GM18858 (cell line): Measurements from ENCODE around the gene BCLAF1.
A peak's percentile ranks its signal among the peaks of the same experiment; 100 is the strongest.
"Not testable (repeated sequence)": the region's sequence is repeated elsewhere in the genome, so short reads cannot be mapped to it uniquely, and the experiment has no call there.

ENCODE experiments used
- ATAC-seq: cut with Tn5 transposase; IDR thresholded peaks from one replicate; pipeline ENCODE4 v1.9.1; 2021; ENCODE audit not compliant: unreplicated experiment

BCLAF1 gene

DNA sequence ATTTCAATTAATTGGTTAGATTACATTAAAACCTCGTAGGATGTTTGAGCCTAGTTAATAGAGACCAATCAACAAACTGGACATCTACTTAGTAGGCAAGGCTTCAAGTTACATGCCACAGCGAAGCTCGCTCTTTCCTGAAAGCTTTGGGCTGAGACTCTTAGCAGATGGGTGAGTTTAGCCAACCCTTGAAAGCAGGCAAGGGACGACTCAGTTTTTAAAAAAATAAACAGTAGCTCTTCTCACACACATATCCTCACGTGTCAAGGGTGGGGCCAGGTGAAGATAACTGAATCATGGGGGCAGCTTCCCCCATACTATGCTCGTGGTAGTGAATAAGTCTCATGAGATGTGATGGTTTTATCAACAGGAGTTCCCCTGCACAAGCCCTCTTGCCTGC is 40.3 kb downstream of the BCLAF1 start:
- no peak for ATAC-seq

- no peak for ATAC-seq
These were observed 45.5 kb downstream of the BCLAF1 start for GRCh38 chr6:136244061-136244616.

DNA sequence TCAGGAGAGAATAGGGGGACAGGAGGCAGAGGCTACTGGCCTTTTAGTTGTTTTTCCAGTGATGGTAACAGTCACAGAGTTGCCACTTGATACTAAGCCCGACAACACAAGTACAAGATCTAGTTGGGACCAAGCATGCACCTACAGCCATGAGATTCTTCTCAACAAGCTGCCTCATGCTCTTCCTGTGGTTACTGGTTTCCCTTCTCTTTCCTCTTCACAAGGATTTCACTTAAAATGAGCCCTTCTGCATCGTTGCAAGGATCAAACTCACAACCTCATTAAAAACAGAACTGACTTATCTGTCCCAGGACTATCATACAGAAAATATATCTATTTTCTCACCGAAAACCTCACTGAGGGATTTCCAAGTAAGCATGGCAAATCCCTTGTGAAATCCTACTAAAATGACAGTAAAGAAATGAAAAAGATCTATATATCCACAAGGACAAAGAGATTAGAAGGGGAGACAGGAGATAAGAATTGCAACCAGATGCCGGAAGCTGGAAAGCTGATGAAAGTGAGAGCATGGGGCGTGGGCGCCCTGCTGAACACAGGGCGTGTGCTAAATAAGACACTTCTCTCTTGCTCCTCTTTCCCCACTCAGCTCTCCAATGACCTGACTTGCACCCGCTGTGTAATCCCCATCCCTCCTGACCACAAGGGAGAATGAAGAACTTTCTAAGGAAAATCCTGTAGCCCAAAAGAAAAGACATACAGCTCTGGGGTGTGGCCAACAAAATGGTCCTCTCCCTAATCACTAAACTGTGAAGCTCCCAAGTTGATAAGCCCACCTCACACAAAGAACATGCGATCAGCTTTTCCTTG is 53.0 kb downstream of the BCLAF1 start:
- no peak for ATAC-seq

GRCh38 chr6:136235233-136235564 is 54.4 kb downstream of the BCLAF1 start:
- no peak for ATAC-seq

GRCh38 chr6:136232701-136233100 is 56.9 kb downstream of the BCLAF1 start:
- no peak for ATAC-seq

DNA sequence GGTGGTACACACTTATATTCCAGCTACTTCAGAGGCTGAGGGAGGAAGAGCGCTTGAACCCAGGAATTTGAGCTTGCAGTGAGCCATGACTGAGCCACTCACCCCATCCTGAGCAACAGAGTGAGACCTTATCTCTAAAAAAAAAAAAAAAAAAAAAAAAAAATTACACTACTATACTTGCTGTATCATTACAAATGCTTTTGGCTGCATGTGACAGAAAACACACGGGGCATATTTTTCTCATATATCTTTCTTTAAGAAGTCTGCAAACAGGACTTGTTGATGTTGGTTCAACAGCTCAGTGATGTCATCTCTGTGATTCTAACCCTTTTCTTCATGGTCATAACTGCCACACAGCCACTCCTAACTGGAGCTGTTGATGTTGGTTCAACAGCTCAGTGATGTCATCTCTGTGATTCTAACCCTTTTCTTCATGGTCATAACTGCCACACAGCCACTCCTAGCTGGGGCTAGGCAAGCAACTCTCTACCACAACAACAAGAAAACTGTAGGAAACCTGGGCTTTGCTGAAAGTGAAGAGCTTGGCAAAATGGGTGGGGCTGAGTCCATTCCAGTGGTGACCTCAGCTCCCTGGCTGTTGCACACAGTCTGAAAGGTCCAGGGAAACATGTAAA is 59.3 kb downstream of the BCLAF1 start:
- no peak for ATAC-seq

GRCh38 chr6:136228814-136229213 is 60.8 kb downstream of the BCLAF1 start:
- no peak for ATAC-seq

DNA sequence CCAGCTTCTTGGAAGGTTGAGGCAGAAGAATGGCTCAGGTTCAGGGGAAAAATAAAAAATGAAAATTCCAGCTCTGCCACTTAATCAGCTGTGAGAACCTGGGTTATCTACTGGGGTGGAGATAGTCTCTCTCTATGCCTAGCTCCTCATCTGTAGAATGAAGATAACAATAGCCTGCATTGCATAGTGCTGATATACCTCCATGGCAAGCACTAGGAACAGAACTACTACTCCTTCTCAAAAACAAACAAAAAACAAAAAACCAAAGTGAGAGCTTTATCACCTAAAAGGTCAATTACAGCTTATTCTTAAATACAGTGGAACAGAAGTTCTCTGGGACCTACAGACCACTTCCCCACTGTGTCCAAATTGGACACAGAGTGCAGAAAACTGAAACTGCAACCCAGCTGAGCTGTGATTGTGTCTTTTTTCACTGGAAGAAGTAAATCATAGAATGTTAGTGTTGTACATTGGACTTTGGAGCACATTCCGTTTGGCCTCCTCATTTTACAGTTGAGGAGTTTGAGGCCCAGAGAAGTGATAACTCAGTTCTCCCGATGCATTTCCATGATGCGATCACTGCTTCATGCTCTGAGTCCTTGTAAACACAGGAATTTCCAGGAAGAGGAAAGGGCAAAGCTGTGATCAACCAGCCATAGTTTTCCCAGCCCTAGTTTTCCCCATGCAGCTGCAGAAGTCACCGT is 62.8 kb downstream of the BCLAF1 start:
- ATAC-seq = peak; percentile 14

- peak; percentile 59 for ATAC-seq
These were observed 63.5 kb downstream of the BCLAF1 start for GRCh38 chr6:136226027-136226673.

DNA sequence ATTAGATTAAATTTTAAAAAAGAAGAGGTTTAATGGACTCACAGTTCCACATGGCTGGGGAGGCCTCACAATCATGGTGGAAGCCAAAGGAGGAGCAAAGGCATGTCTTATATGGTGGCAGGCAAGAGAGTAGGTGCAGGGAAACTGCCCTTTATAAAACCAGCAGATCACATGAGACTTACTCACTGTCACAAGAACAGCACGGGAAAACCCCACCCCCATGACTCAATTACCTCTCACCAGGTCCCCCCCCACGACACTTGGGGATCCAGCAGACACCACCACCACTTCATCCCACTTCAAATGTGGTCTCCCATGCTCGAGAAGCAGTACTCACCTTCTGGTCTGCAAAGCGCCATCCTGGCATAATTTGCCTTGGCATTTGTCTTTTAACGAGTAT is 64.2 kb downstream of the BCLAF1 start:
- ATAC-seq = no peak

DNA sequence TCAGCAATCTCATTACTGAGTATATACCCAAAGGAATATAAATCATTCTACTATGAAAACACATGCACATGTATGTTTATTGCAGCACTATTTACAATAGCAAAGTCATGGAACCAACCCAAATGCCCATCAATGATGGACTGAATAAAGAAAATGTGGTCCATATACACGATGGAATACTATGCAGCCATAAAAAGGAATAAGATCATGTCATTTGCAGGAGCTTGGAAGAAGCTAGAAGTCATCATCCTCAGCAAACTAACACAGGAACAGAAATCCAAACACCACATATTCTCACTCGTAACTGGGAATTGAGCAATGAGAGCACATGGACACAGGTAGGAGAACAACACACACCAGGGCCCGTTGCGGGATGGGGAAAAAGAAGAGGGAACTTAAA is 64.7 kb downstream of the BCLAF1 start:
- not testable (repeated sequence) for ATAC-seq

GRCh38 chr6:136216503-136217401 is 72.9 kb downstream of the BCLAF1 start:
- ATAC-seq = no peak

- ATAC-seq = no peak
These were observed 75.8 kb downstream of the BCLAF1 start for GRCh38 chr6:136213853-136214252.

DNA sequence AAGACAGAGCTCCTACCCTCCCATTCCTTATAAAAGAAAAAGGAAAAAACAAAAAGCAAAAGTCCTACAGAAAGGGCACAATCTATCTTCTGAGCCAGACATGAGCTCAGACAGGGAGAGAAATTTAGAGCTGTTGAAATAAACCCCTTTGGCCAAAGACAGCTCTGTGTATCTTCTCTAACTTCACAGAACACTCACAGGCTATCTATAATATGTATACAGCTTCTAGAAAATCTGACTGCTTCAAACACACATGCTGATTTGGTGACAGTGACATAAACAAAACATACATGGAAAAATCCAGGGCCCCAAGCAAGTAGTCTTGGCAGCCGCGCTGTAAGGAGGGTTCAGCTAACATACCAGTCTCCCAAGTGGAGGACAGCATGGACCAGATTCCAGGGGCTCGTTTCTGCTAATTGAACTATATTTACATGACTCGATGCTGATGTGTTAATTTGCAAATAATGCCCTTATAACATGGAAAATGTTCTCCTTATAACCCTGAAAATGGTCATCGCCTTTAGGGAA is 76.6 kb downstream of the BCLAF1 start:
- ATAC-seq = no peak

GRCh38 chr6:136212608-136213007 is 77.0 kb downstream of the BCLAF1 start:
- ATAC-seq = no peak

DNA sequence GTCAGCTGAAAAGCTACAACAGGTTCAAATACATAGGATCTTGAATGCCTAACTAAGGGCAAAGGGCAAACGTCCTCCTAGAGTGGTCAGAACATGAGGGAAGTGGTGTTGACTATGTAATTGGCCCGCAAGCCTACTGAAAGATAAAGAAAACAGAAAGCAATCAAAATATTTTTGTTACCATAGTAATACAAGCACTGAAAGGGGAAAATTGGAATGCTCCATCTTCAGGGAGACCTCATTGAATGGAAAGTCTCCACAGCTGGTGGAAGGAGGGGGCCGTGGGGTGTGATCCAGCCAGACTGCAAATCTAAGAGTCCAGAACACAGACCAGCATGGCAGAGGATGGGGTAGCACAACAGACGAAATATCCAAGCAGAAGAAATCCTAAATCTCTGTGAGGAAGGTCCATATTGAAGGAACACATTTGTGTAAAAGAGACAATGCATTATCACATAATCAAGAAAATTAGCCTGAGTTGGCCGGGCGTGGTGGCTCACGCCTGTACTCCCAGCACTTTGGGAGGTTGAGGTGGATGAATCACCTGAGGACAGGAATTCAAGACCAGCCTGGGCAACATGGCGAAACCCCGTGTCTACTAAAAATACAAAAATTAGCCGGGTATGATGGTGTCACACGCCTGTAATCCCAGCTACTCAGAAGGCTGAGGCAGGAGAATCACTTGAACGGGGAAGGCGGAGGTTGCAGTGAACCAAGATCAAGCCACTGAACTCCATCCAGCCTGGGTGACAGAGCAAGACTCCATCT is 79.1 kb downstream of the BCLAF1 start:
- no peak for ATAC-seq

- no peak for ATAC-seq
These were observed 80.2 kb downstream of the BCLAF1 start for GRCh38 chr6:136209496-136209895.

DNA sequence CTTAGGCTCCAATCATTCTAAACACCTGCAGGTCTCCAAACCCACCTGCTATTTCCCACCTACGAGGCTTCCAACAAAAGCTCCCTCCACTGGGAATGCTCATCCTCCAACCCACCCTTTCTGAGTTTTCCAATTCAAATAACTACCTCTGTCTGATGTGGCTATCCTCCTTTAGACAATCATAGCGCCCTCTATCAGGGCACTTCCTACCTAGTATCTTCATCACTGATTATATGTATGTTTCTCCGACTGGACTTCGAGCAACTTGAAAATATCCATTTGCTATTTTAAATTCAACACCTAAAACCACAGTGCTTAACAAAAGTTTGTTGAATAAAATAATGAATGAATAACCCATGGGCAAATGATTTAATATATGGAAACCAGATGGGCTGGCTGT is 80.9 kb downstream of the BCLAF1 start:
- ATAC-seq = no peak
